Ascending aorta (tissue), 2 donors: Measurements from ENCODE around the gene PGA4. TPM values are rescaled to one million over a fixed set of nuclear protein-coding genes. Genes with fewer than 3 reads are reported as not detected.

Experiments
- DNase-seq, 2 donors: peaks; one replicate each; pipeline ENCODE4 v3.0.0-alpha.2; 2019; ENCODE audit warnings: low spot score in 2 of 2
- H3K27ac ChIP-seq, 2 donors: fragments of 200-600 bp; sonication (generic); one replicate each; pipeline ENCODE4 v1.5.1; 2016 to 2017; ENCODE audit warnings: mild to moderate bottlenecking in 1 of 2
- H3K27me3 ChIP-seq: fragments of 200-600 bp; sonication (generic); one replicate; pipeline ENCODE4 v1.5.1; 2017
- H3K36me3 ChIP-seq, 2 donors: fragments of 200-600 bp; sonication (generic); one replicate each; pipeline ENCODE4 v1.5.1; 2016
- H3K4me1 ChIP-seq, 2 donors: fragments of 200-600 bp; sonication (generic); one replicate each; pipeline ENCODE4 v1.5.1; 2016 to 2017; ENCODE audit warnings: mild to moderate bottlenecking in 1 of 2
- H3K4me3 ChIP-seq, 2 donors: fragments of 200-600 bp; sonication (generic); one replicate each; pipeline ENCODE4 v1.5.1; 2016 to 2017; ENCODE audit warnings: mild to moderate bottlenecking in 1 of 2
- H3K9me3 ChIP-seq, 2 donors: fragments of 200-600 bp; sonication (generic); one replicate each; pipeline ENCODE4 v1.5.1; 2016
- intact Hi-C: fragments of 100-400 bp; cut with DNase I; formaldehyde crosslinking; loops from one replicate; pipeline ENCODE4 v1.15.1; 2023
- total RNA-seq: library from RNA; depleted of rRNA; stranded (reverse); fragments of >200 nt; gene quantifications from one replicate; pipeline ENCODE4 v1.1.0, GENCODE V29; 2016
- TF ChIP-seq, protein P1 (sequence below), 3 experiments: fragments of 200-600 bp in 2 of 3; fragments of 450-650 bp in 1 of 3; sonication (generic) in 2 of 3; IDR thresholded peaks; one replicate each; pipeline ENCODE4 v1.5.1; 2016 to 2019; ENCODE audit warnings: antibody characterized with exemption in 3 of 3, mild to moderate bottlenecking in 1 of 3, moderate library complexity in 1 of 3

PGA4 gene
- total RNA-seq, 1 donor from 2014 or later: 75.7 TPM

DNA sequence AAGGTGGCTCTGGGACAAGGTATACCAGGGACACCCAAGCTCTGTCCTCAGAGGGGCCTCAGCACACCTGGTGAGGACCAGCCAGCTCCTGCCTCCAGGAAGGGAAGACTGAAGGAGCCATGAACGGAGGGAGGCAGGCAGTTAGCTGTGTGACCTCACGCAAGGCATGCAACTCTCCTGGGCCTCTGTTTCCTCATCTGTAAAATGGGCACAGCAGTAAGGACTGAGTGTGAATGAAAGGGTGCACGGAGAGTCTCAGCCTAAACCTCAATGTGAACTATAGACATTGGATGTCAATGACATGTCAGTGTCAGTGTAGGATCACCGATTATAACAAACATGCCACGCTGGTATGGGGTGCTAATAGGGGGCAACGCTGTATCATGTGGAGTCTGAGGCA, 37.2 kb downstream of the PGA4 start:
- no peak for DNase-seq
- no peaks in the 10 kb centered on the region for H3K36me3 ChIP-seq
- H3K27ac ChIP-seq: no peak overlapping the region
- H3K4me3 ChIP-seq: no peak overlapping the region
- no peaks in the 10 kb centered on the region for H3K4me1 ChIP-seq
- no peaks in the 10 kb centered on the region for H3K9me3 ChIP-seq
- intact Hi-C loops: no loop called here
- no peaks in the 10 kb centered on the region for H3K27me3 ChIP-seq
- TF ChIP-seq, protein P1, sequence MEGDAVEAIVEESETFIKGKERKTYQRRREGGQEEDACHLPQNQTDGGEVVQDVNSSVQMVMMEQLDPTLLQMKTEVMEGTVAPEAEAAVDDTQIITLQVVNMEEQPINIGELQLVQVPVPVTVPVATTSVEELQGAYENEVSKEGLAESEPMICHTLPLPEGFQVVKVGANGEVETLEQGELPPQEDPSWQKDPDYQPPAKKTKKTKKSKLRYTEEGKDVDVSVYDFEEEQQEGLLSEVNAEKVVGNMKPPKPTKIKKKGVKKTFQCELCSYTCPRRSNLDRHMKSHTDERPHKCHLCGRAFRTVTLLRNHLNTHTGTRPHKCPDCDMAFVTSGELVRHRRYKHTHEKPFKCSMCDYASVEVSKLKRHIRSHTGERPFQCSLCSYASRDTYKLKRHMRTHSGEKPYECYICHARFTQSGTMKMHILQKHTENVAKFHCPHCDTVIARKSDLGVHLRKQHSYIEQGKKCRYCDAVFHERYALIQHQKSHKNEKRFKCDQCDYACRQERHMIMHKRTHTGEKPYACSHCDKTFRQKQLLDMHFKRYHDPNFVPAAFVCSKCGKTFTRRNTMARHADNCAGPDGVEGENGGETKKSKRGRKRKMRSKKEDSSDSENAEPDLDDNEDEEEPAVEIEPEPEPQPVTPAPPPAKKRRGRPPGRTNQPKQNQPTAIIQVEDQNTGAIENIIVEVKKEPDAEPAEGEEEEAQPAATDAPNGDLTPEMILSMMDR (IDR thresholded peaks at IDR 0.05): no peak

DNA sequence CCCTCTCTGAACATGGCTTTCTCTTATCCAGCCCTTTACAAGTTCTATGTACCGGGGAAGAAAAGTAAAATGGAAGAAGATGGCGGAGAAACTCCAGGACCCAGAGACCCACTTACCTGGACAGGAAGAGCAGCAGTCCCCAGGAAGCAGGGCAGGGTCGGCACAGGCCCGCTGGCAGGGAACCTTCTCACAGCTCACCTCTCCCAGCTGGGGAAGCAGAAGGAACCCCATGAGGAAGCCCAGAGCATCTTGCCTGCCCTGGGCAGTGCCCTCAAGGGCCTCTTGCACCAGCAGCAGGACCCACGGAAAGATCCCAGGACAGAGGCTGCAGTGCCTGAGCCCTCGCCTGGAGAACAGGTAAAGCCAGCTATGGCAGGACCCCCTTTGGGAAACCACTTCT, 42.2 kb downstream of the PGA4 start:
- no peaks in the 10 kb centered on the region for H3K27me3 ChIP-seq
- intact Hi-C loops: no loop called here

DNA sequence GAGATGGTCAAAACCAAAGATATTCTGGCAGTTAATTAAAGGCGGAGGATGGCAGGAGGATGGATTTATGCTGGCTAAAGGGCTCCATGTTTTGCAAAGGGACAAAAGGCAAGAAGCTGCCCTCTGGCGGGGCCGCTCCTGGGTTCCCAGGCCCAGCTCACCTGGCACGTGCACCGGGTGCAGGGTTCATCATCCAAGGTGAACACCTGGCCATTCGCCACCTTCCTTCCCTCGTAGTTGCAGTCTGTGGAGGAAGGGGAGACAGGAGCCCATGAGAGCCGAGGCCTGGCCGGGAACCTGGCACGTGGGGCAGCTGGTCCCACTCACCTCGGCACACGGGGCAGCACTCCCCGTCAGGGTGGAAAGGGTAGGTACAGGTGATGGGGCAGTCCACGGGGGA, 42.6 kb downstream of the PGA4 start:
- intact Hi-C loops: no loop called here
- Histone ChIP-seq H3K4me1 (no peaks in the 10 kb centered on the region), H3K27ac (no peak overlapping the region), H3K36me3 (no peaks in the 10 kb centered on the region), H3K9me3 (no peaks in the 10 kb centered on the region), H3K4me3 (no peak overlapping the region), H3K27me3 (no peaks in the 10 kb centered on the region)
- DNase-seq: no peak
- TF ChIP-seq, protein P1 (IDR thresholded peaks at IDR 0.05): no peak

More for the DNA sequence above, 42.2 kb downstream of the PGA4 start:
- H3K4me3 ChIP-seq: no peak overlapping the region
- no peak for DNase-seq
- TF ChIP-seq, protein P1 (IDR thresholded peaks at IDR 0.05): no peak
- H3K36me3 ChIP-seq: no peaks in the 10 kb centered on the region
- no peak overlapping the region for H3K27ac ChIP-seq
- no peaks in the 10 kb centered on the region for H3K4me1 ChIP-seq
- H3K9me3 ChIP-seq: no peaks in the 10 kb centered on the region

DNA sequence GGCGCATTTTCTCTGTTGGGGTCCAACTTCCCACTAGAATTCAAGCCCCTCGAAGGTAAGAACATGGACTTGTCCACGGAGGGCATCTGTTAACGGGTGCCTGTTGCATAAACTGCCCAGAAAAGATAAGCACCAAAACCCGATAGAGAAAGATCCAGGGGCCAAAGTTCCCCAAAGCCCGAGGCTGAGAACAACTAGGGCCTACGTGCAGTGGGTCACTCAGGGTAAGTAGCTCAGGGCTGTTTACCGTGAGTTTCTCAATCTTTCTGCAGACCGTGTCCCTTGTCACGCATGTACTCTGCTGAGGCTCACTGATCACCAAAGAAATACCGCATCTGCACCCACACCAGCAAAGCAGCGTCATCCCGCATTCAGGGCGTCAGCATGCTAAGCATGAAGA, 43.2 kb downstream of the PGA4 start:
- Histone ChIP-seq H3K27ac (no peak overlapping the region), H3K27me3 (no peaks in the 10 kb centered on the region), H3K4me3 (no peak overlapping the region), H3K9me3 (no peaks in the 10 kb centered on the region), H3K4me1 (no peaks in the 10 kb centered on the region), H3K36me3 (no peaks in the 10 kb centered on the region)
- no peak for DNase-seq
- TF ChIP-seq, protein P1 (IDR thresholded peaks at IDR 0.05): no peak
- intact Hi-C loops: no loop called here

DNA sequence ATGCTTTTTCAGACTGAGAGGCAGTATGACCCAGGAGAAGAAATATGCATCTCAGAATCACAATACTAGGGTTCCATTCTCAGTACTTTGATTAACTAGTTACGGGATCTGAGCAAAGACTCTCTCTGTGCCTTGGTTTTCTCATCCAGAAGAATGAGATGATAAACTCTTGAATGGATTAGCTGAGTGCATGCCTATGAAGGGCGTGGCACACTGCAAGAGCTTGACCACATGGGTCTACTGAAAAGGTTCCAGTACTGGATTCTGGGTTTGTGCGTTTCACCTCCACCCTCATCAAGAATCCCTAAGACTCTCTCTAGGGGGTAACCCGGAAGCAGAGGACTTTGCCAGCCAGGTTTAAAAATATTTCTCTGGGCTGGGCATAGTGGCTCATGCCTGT, 44.5 kb downstream of the PGA4 start:
- Histone ChIP-seq H3K4me3 (no peak overlapping the region), H3K27me3 (no peaks in the 10 kb centered on the region), H3K36me3 (no peaks in the 10 kb centered on the region), H3K27ac (no peak overlapping the region), H3K4me1 (no peaks in the 10 kb centered on the region), H3K9me3 (no peaks in the 10 kb centered on the region)
- DNase-seq: no peak
- TF ChIP-seq, protein P1 (IDR thresholded peaks at IDR 0.05): no peak
- intact Hi-C loops: no loop called here

DNA sequence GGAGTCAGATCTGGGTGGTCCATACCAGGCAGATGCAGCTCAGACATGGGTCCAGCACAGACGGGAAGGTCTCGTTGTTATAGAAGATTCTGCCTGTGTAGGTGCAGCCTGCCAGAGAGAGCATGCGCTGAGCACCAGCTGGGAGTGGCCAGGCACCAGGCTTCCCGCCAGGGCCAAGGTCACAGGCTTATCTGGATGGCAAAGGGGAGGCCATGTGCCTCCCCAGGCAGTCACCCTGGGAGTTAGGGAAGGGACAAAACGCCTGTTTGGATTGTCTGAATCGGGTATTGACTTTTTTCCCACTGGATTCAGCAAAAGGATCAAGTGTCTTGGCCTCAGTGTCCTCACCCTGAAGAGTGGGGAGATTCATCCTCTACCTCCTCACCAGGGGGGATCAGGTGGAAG, 45.3 kb downstream of the PGA4 start:
- Histone ChIP-seq H3K27me3 (no peaks in the 10 kb centered on the region), H3K27ac (no peak overlapping the region), H3K9me3 (no peaks in the 10 kb centered on the region), H3K4me3 (no peak overlapping the region), H3K36me3 (no peaks in the 10 kb centered on the region), H3K4me1 (no peaks in the 10 kb centered on the region)
- no peak for DNase-seq
- intact Hi-C loops: no loop called here
- TF ChIP-seq, protein P1 (IDR thresholded peaks at IDR 0.05): no peak
